ENCODE data around the gene SPSB3. TPM values are rescaled to one million over a fixed set of nuclear protein-coding genes. Genes with fewer than 3 reads are reported as not detected.

The SPSB3 gene
- total RNA-seq, 1 donor from 2014 or later = 40.3 TPM

GRCh38 chr16:1768767-1769401, 13.5 kb downstream of the SPSB3 start:
- no peaks in the 10 kb centered on the region for H3K27me3 Mint-ChIP-seq
- H3K36me3 Mint-ChIP-seq (ENCODE audit: low read depth) = peaks cover 50% of the 10 kb centered on the region
- intact Hi-C loops (cut with micrococcal nuclease) = no loop called here
- DNase-seq (no peak), ATAC-seq (ENCODE audit: low read depth) (no peak)
- H3K4me1 Mint-ChIP-seq = peaks cover 18% of the 10 kb centered on the region
- POLR2A ChIA-PET = interaction anchor here (0.6 to 1.9 kb wide), 5 partner anchors 10 to 386 kb away, joined by 3 to 10 read pairs (median 4); partner anchors contain the start of genes MAPK8IP3, NUBP2, SPSB3 and TRAF7
- CTCF ChIA-PET = interaction anchor here (2.1 kb wide), 1 partner anchor 62 kb away, joined by 8 read pairs; the partner anchor contains the start of gene MAPK8IP3
- no peak overlapping the region for H3K27ac Mint-ChIP-seq
- no peak overlapping the region for H3K4me3 Mint-ChIP-seq
- no peak for TF ChIP-seq CTCF (IDR thresholded peaks at IDR 0.05)
- H3K9me3 Mint-ChIP-seq = no peaks in the 10 kb centered on the region

- Mint-ChIP-seq H3K9me3 (no peaks in the 10 kb centered on the region), H3K27me3 (no peaks in the 10 kb centered on the region), H3K27ac (peak overlapping the region; percentile 35), H3K4me1 (peaks cover 17% of the 10 kb centered on the region), H3K36me3 (ENCODE audit: low read depth) (peaks cover 50% of the 10 kb centered on the region), H3K4me3 (no peak overlapping the region)
- CTCF ChIA-PET = no interaction called here
- ATAC-seq (ENCODE audit: low read depth) (no peak), DNase-seq (no peak)
- intact Hi-C loops (cut with micrococcal nuclease) = no loop called here
- no peak for TF ChIP-seq CTCF (IDR thresholded peaks at IDR 0.05)
- POLR2A ChIA-PET = interaction anchor here (0.9 to 1.9 kb wide), 2 partner anchors 43 to 62 kb away, joined by 3 to 10 read pairs; partner anchors contain the start of gene MAPK8IP3
Measured at GRCh38 chr16:1768061-1768766, 14.2 kb downstream of the SPSB3 start.

DNA sequence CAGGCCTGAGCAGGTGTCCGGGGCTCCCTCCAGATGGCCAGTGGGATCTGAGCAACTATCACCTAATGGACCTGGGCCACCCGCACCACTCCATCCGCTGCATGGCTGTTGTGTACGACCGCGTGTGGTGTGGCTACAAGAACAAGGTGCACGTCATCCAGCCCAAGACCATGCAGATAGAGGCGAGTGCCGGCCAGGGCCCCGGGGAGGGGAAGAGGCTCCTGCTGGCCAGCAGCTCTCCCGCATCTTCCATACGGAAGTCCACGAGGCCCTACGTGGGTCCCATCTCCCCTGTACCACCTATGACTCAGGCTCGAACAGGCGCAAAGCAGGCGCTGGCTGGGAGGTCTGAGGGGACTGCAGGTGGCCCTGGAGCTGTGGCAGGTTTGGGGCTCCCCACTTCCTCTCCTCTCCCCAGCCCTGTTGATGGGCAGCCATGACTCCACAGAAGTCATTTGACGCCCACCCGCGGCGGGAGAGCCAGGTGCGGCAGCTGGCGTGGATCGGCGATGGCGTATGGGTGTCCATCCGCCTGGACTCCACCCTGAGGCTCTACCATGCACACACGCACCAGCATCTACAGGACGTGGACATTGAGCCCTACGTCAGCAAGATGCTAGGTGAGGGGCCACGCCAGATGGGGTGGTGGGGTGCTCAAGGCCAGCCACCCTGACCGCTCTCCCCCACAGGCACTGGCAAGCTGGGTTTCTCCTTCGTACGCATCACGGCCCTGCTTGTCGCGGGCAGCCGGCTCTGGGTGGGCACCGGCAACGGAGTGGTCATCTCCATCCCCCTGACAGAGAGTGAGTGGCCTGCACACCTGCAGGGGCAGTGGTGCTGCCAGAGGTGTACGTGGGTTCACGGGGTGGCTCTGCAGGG, 15.0 kb downstream of the SPSB3 start:
- Mint-ChIP-seq H3K27ac (no peak overlapping the region), H3K4me1 (peaks cover 16% of the 10 kb centered on the region), H3K9me3 (no peaks in the 10 kb centered on the region), H3K36me3 (ENCODE audit: low read depth) (peaks cover 53% of the 10 kb centered on the region), H3K27me3 (no peaks in the 10 kb centered on the region), H3K4me3 (no peak overlapping the region)
- ATAC-seq (ENCODE audit: low read depth) = no peak
- no peak for DNase-seq
- ChIA-PET POLR2A (interaction anchor here (1.9 kb wide), 1 partner anchor 62 kb away, joined by 10 read pairs; the partner anchor contains the start of gene MAPK8IP3), CTCF (no interaction called here)
- intact Hi-C loops (cut with micrococcal nuclease) = no loop called here
- TF ChIP-seq CTCF (IDR thresholded peaks at IDR 0.05) = no peak

DNA sequence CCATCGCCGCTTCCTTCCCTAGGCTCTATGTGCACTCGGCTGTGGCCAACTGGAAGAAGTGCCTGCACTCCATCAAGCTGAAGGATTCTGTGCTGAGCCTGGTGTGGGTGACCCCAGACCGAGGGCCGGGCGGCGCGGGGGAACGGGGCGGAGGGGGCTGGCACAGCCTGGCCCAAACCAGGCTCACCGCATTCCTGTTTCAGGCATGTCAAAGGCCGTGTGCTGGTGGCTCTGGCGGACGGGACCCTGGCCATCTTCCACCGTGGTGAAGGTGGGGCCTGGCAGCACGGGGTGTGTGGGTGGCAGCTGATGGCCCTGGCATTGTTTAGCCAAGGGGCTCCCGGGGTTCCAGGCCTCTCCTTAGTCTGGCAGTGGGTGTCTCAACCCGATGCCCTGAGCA, 15.7 kb downstream of the SPSB3 start:
- intact Hi-C loops (cut with micrococcal nuclease) = no loop called here
- no peak for TF ChIP-seq CTCF (IDR thresholded peaks at IDR 0.05)
- Mint-ChIP-seq H3K36me3 (ENCODE audit: low read depth) (peaks cover 54% of the 10 kb centered on the region), H3K27ac (no peak overlapping the region), H3K27me3 (no peaks in the 10 kb centered on the region), H3K9me3 (no peaks in the 10 kb centered on the region), H3K4me3 (no peak overlapping the region), H3K4me1 (peaks cover 9% of the 10 kb centered on the region)
- DNase-seq (no peak), ATAC-seq (ENCODE audit: low read depth) (no peak)
- ChIA-PET POLR2A (no interaction called here), CTCF (no interaction called here)

Measured in activated B cell treated with CpG ODN at 0.5 μM for 24 hours (primary cell).